Loucy (cell line): ENCODE results near the gene SQSTM1.

Experiments used
- H2AFZ ChIP-seq: fragments of 200-600 bp; sonication (generic); 2 replicates; pipeline ENCODE4 v1.6.0; 2016; ENCODE audit warnings: antibody characterized with exemption, mild to moderate bottlenecking, low read length, moderate library complexity
- H3F3A ChIP-seq: fragments of 200-600 bp; 2 replicates; pipeline ENCODE4 v1.6.0; 2016; ENCODE audit warnings: antibody characterized with exemption, low read depth, mild to moderate bottlenecking
- H3K27me3 ChIP-seq: fragments of 200-600 bp; sonication (generic); 2 replicates; pipeline ENCODE4 v1.6.1; 2014; ENCODE audit warnings: low read length, mild to moderate bottlenecking; ENCODE audit not compliant: insufficient read depth, poor library complexity, severe bottlenecking
- H3K36me3 ChIP-seq: fragments of 200-600 bp; sonication (generic); 2 replicates; pipeline ENCODE4 v1.6.1; 2016; ENCODE audit warnings: low read length; ENCODE audit not compliant: insufficient read depth
- H3K4me1 ChIP-seq: fragments of 200-600 bp; sonication (generic); 2 replicates; pipeline ENCODE4 v1.5.1; 2014; ENCODE audit warnings: low read length, mild to moderate bottlenecking; ENCODE audit not compliant: insufficient read depth, poor library complexity, severe bottlenecking
- H3K4me2 ChIP-seq: fragments of 200-600 bp; sonication (generic); 2 replicates; pipeline ENCODE4 v1.6.0; 2014; ENCODE audit warnings: antibody characterized with exemption, low read length, low read depth, mild to moderate bottlenecking; ENCODE audit not compliant: poor library complexity, severe bottlenecking
- H3K4me3 ChIP-seq: fragments of 200-600 bp; sonication (generic); 2 replicates; pipeline ENCODE4 v1.5.1; 2014; ENCODE audit warnings: low read length, mild to moderate bottlenecking, mixed read lengths; ENCODE audit not compliant: poor library complexity, severe bottlenecking
- H3K79me2 ChIP-seq: fragments of 200-600 bp; sonication (generic); 2 replicates; pipeline ENCODE4 v1.6.1; 2014; ENCODE audit warnings: low read length; ENCODE audit not compliant: insufficient read depth
- H3K9ac ChIP-seq: fragments of 200-600 bp; sonication (generic); 2 replicates; pipeline ENCODE4 v1.6.0; 2014; ENCODE audit warnings: mild to moderate bottlenecking, low read depth, low read length, moderate library complexity; ENCODE audit not compliant: poor library complexity, severe bottlenecking
- H3K9me2 ChIP-seq: fragments of 200-600 bp; sonication (generic); replicated peaks from 2 replicates; pipeline ENCODE4 v1.6.1; 2016; ENCODE audit warnings: low read depth, low read length, mixed read lengths
- H3K9me3 ChIP-seq: fragments of 200-600 bp; sonication (generic); 2 replicates; pipeline ENCODE4 v1.6.1; 2014; ENCODE audit warnings: mild to moderate bottlenecking, antibody characterized with exemption, low read length, low read depth; ENCODE audit not compliant: insufficient read depth
- H4K20me1 ChIP-seq: fragments of 200-600 bp; sonication (generic); 2 replicates; pipeline ENCODE4 v1.6.0; 2014; ENCODE audit warnings: antibody characterized with exemption, low read length, mild to moderate bottlenecking; ENCODE audit not compliant: insufficient read depth, poor library complexity, severe bottlenecking
- EZH2phosphoT487 ChIP-seq: fragments of 200-600 bp; IDR thresholded peaks from 2 replicates; pipeline ENCODE4 v1.6.1; 2018; ENCODE audit warnings: antibody characterized with exemption, mild to moderate bottlenecking, moderate library complexity, borderline replicate concordance
- TF ChIP-seq, protein P1 (sequence below): fragments of 200-600 bp; sonication (generic); conservative IDR thresholded peaks from 2 replicates; pipeline ENCODE4 v1.5.1; 2014; ENCODE audit warnings: mild to moderate bottlenecking, antibody characterized with exemption, low read length

SQSTM1 gene

DNA sequence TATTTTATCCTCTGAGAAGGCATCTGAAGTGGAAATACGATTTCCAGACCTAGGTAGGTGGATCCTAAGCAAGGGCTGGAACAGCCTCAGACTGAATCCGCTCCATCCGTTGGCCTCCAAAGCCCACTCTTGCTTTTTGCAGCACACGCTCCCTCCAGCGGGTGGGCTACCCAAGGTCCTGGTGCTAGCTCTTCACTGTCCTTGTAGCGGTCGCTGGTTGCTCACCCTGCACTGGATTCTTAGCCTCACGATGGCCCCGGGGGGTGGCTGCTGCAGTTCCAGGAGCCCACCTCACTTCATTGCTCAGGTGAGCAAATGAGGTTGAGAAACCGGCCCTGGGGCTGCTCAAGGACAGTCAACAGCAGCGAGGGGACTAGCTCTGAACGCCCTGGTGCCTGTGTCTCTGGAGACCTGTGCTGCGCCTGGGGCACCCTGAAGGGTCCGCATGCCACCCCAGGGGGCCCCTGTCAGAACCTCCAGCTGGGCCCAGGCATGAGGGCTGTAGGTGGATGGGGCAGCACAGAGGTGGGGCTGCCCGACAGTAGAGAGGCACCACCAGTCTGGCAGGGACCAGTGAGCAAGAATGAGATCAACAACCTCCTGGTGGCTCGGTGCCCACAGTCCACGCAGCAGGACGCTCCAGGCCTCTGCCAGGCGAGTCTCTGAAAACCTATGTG, 18.4 kb upstream of the SQSTM1 start:
- no peak for TF ChIP-seq EZH2phosphoT487
- TF ChIP-seq, protein P1, sequence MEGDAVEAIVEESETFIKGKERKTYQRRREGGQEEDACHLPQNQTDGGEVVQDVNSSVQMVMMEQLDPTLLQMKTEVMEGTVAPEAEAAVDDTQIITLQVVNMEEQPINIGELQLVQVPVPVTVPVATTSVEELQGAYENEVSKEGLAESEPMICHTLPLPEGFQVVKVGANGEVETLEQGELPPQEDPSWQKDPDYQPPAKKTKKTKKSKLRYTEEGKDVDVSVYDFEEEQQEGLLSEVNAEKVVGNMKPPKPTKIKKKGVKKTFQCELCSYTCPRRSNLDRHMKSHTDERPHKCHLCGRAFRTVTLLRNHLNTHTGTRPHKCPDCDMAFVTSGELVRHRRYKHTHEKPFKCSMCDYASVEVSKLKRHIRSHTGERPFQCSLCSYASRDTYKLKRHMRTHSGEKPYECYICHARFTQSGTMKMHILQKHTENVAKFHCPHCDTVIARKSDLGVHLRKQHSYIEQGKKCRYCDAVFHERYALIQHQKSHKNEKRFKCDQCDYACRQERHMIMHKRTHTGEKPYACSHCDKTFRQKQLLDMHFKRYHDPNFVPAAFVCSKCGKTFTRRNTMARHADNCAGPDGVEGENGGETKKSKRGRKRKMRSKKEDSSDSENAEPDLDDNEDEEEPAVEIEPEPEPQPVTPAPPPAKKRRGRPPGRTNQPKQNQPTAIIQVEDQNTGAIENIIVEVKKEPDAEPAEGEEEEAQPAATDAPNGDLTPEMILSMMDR, result no peak
- H3K4me2 ChIP-seq, result no peak overlapping the region

DNA sequence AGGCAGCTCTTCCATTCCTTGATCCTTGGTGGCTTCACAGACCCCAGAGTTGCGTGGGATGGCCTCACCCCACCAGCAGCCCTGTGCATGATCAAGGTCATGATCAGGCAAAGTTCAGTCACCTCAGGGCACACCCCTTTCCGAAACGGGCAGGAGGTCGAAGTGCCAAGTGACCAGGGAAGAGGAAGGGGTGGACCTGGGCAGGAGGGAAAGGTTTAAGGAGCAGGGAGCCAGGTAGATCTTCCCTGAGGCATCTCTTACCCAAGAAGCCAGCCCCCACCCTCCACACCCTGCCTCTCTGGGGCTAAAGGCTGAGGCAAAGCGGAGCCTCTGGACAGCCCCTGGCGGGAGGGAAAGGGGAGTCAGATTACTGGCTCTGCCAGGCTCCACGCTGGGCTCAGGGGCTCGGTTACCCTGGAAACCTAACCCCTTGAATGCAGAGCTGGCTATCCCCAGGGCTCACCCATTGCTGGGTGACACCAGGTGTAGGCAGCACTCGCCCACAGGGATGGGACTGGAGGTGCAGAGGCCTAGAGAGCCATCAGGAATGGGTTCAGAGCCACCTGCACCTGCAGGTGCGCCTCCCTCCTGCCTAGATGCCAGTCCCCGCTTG, 17.6 kb upstream of the SQSTM1 start:
- Histone ChIP-seq H3K9me2 (no peaks in the 10 kb centered on the region), H3K4me2 (peak overlapping the region; percentile 85), H3K27me3 (no peaks in the 10 kb centered on the region), H3K9me3 (no peaks in the 10 kb centered on the region), H3K79me2 (peaks cover 18% of the 10 kb centered on the region), H2AFZ (no peak overlapping the region), H3K4me1 (peaks cover 14% of the 10 kb centered on the region), H3F3A (no peaks in the 10 kb centered on the region), H3K4me3 (no peak overlapping the region), H4K20me1 (peaks cover 14% of the 10 kb centered on the region), H3K9ac (no peak overlapping the region), H3K36me3 (peaks cover 6% of the 10 kb centered on the region; the same call in 1 of the 2 replicates)
- TF ChIP-seq, protein P1, result no peak
- no peak for TF ChIP-seq EZH2phosphoT487

More for the DNA sequence above, 18.4 kb upstream of the SQSTM1 start:
- Histone ChIP-seq H3K9me3 (no peaks in the 10 kb centered on the region), H3K4me3 (no peak overlapping the region), H3K9me2 (no peaks in the 10 kb centered on the region), H3F3A (no peaks in the 10 kb centered on the region), H3K9ac (no peak overlapping the region), H3K4me1 (peaks cover 14% of the 10 kb centered on the region), H3K79me2 (peaks cover 18% of the 10 kb centered on the region), H3K36me3 (peaks cover 6% of the 10 kb centered on the region; the same call in 1 of the 2 replicates), H2AFZ (no peak overlapping the region), H4K20me1 (peaks cover 14% of the 10 kb centered on the region), H3K27me3 (no peaks in the 10 kb centered on the region)

DNA sequence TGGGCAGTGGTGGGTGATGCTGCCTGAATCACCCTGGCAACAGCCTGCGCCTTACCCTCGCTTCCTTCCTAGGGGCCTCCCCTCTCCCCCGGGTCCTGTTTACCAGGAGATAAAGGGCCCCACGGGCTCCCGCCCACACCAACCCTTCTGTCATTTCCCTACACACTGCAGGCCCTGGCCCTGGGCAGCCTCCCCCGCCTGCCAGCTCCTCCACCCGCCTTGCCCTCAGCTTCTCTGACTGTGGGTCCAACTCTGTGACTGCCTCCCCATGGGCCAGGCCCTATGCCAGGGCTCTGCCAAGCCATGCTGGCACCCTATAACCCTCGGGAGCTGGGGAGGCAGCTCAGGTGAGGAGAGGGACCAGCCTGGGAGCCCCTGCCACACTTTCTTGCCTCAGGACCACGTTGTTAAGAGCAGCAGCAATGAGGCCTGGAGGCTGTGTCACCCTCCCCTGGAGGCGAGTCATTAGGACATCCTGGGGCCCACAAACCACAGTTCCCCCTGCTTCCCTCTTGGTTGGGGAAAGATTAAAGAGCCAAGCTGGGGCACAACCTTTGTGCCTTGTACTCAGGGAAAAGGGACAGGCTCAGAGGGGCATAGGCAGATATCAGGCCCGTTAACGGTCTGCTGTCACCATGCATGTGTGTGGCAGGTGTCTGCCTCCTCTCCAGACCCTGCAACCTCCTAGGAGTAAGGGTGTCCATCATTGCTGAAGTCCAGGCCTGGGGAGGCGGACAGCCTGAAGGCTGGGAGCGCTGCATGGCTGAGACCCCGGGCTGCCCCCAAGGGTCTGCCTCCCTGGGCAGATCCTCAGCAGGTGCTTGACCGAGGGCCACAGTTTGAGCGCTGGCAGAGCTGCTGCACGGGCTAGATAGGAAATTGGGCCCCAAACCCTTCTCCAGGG, 16.8 kb upstream of the SQSTM1 start:
- peaks cover 14% of the 10 kb centered on the region for H3K4me1 ChIP-seq
- peaks cover 18% of the 10 kb centered on the region for H3K79me2 ChIP-seq
- peak overlapping the region; percentile 85 for H3K4me2 ChIP-seq

More for the DNA sequence above, 16.8 kb upstream of the SQSTM1 start:
- Histone ChIP-seq H2AFZ (no peak overlapping the region), H3K9ac (peak overlapping the region; percentile 72), H3K27me3 (no peaks in the 10 kb centered on the region), H4K20me1 (peaks cover 14% of the 10 kb centered on the region), H3K4me3 (peak overlapping the region; percentile 73), H3K9me2 (no peaks in the 10 kb centered on the region), H3F3A (no peaks in the 10 kb centered on the region), H3K9me3 (no peaks in the 10 kb centered on the region), H3K36me3 (peaks cover 6% of the 10 kb centered on the region; the same call in 1 of the 2 replicates)
- TF ChIP-seq, protein P1, result no peak
- no peak for TF ChIP-seq EZH2phosphoT487
